CD4-positive, alpha-beta T cell treated with Interleukin-21 for 1 hour (primary cell): ENCODE results near the gene RRP15.
A peak's percentile ranks its signal among the peaks of the same experiment; 100 is the strongest.

Source experiments
- DNase-seq: peaks from one replicate; pipeline ENCODE4 v3.0.0-alpha.2; 2020

Gene RRP15

GRCh38 chr1:218364028-218364710 lies 79.1 kb downstream of the RRP15 start:
- no peak for DNase-seq

- DNase-seq: no peak
These were observed 80.3 kb downstream of the RRP15 start for GRCh38 chr1:218365226-218365999.

- no peak for DNase-seq
These were observed 81.4 kb downstream of the RRP15 start for GRCh38 chr1:218366322-218367052.

GRCh38 chr1:218367118-218367517 lies 82.0 kb downstream of the RRP15 start:
- no peak for DNase-seq

- no peak for DNase-seq
These were observed 83.6 kb downstream of the RRP15 start for GRCh38 chr1:218368686-218369085.

- no peak for DNase-seq
These were observed 84.8 kb downstream of the RRP15 start for GRCh38 chr1:218369688-218370511.

- no peak for DNase-seq
These were observed 87.0 kb downstream of the RRP15 start for GRCh38 chr1:218371927-218372672.

GRCh38 chr1:218374401-218375353 lies 89.6 kb downstream of the RRP15 start:
- no peak for DNase-seq

GRCh38 chr1:218376722-218377121 lies 91.6 kb downstream of the RRP15 start:
- DNase-seq: no peak

- DNase-seq: peak; percentile 36
These were observed 92.1 kb downstream of the RRP15 start for GRCh38 chr1:218377143-218377660.

GRCh38 chr1:218380125-218380977 lies 95.3 kb downstream of the RRP15 start:
- DNase-seq: no peak

GRCh38 chr1:218382261-218382660 lies 97.2 kb downstream of the RRP15 start:
- DNase-seq: no peak

GRCh38 chr1:218383051-218383450 lies 98.0 kb downstream of the RRP15 start:
- DNase-seq: no peak

- DNase-seq: no peak
These were observed 98.6 kb downstream of the RRP15 start for GRCh38 chr1:218383681-218384080.

GRCh38 chr1:218384581-218384993 lies 99.5 kb downstream of the RRP15 start:
- no peak for DNase-seq
